ENCODE results near the gene BBS2. TPM values are rescaled to one million over a fixed set of nuclear protein-coding genes. Genes with fewer than 3 reads are reported as not detected.

BBS2 gene
- total RNA-seq, 2 donors from 2014 or later, result 35.3 to 52.6 TPM

- peaks cover 4% of the 10 kb centered on the region for H3K4me1 Mint-ChIP-seq
- no peaks in the 10 kb centered on the region for H3K9me3 Mint-ChIP-seq
- Histone ChIP-seq H3K9me3 (ENCODE audit: control insufficient read depth, low read length) (no peaks in the 10 kb centered on the region), H3K4me3 (ENCODE audit: low read length) (no peak overlapping the region), H3K27me3 (ENCODE audit: control insufficient read depth, insufficient read depth, low read length, poor library complexity, severe bottlenecking) (no peaks in the 10 kb centered on the region), H3K36me3 (ENCODE audit: control insufficient read depth, insufficient read depth, low read length) (peaks cover 86% of the 10 kb centered on the region), H3K27ac (ENCODE audit: low read depth, low read length) (no peak overlapping the region), H3K4me1 (ENCODE audit: control insufficient read depth, insufficient read depth, low read length) (peaks cover 5% of the 10 kb centered on the region), H3K9ac (ENCODE audit: extremely low read depth, low read length, poor library complexity, severe bottlenecking) (no peak overlapping the region)
- 100% methylated on average over 6 of the region's 6 CpGs for WGBS, 2 experiments (ENCODE audit: insufficient coverage in 1 of 2, insufficient read length in 1 of 2)
- H3K27me3 Mint-ChIP-seq (ENCODE audit: insufficient read depth), result no peaks in the 10 kb centered on the region
- peaks cover 71% of the 10 kb centered on the region for H3K36me3 Mint-ChIP-seq (ENCODE audit: low read depth)
- H3K4me3 Mint-ChIP-seq, result no peak overlapping the region
- DNase-seq, result no peak
- H3K27ac Mint-ChIP-seq, result no peak overlapping the region
- TF ChIP-seq CTCF (conservative IDR thresholded peaks at IDR 0.05), result no peak
Observed at GRCh38 chr16:56463153-56463552, 56.7 kb downstream of the BBS2 start.

GRCh38 chr16:56462064-56462796, 57.6 kb downstream of the BBS2 start:
- Mint-ChIP-seq H3K4me1 (peaks cover 4% of the 10 kb centered on the region), H3K4me3 (no peak overlapping the region), H3K36me3 (ENCODE audit: low read depth) (peaks cover 71% of the 10 kb centered on the region), H3K9me3 (no peaks in the 10 kb centered on the region), H3K27me3 (ENCODE audit: insufficient read depth) (no peaks in the 10 kb centered on the region), H3K27ac (no peak overlapping the region)
- Histone ChIP-seq H3K36me3 (ENCODE audit: control insufficient read depth, insufficient read depth, low read length) (peaks cover 81% of the 10 kb centered on the region), H3K9me3 (ENCODE audit: control insufficient read depth, low read length) (no peaks in the 10 kb centered on the region), H3K4me3 (ENCODE audit: low read length) (no peak overlapping the region), H3K27me3 (ENCODE audit: control insufficient read depth, insufficient read depth, low read length, poor library complexity, severe bottlenecking) (no peaks in the 10 kb centered on the region), H3K27ac (ENCODE audit: low read depth, low read length) (no peak overlapping the region), H3K9ac (ENCODE audit: extremely low read depth, low read length, poor library complexity, severe bottlenecking) (no peak overlapping the region), H3K4me1 (ENCODE audit: control insufficient read depth, insufficient read depth, low read length) (peaks cover 5% of the 10 kb centered on the region)
- 85 to 97% methylated on average over 3 of the region's 3 CpGs for WGBS, 2 experiments (ENCODE audit: insufficient coverage in 1 of 2, insufficient read length in 1 of 2)
- no peak for TF ChIP-seq CTCF (conservative IDR thresholded peaks at IDR 0.05)
- DNase-seq, result no peak

GRCh38 chr16:56460101-56460500, 59.7 kb downstream of the BBS2 start:
- Histone ChIP-seq H3K9ac (ENCODE audit: extremely low read depth, low read length, poor library complexity, severe bottlenecking) (no peak overlapping the region), H3K9me3 (ENCODE audit: control insufficient read depth, low read length) (no peaks in the 10 kb centered on the region), H3K4me1 (ENCODE audit: control insufficient read depth, insufficient read depth, low read length) (peaks cover 5% of the 10 kb centered on the region), H3K27me3 (ENCODE audit: control insufficient read depth, insufficient read depth, low read length, poor library complexity, severe bottlenecking) (no peaks in the 10 kb centered on the region), H3K27ac (ENCODE audit: low read depth, low read length) (no peak overlapping the region), H3K36me3 (ENCODE audit: control insufficient read depth, insufficient read depth, low read length) (peaks cover 81% of the 10 kb centered on the region), H3K4me3 (ENCODE audit: low read length) (no peak overlapping the region)
- Mint-ChIP-seq H3K27me3 (ENCODE audit: insufficient read depth) (no peaks in the 10 kb centered on the region), H3K36me3 (ENCODE audit: low read depth) (peaks cover 69% of the 10 kb centered on the region), H3K4me3 (no peak overlapping the region), H3K4me1 (peaks cover 4% of the 10 kb centered on the region), H3K27ac (no peak overlapping the region), H3K9me3 (no peaks in the 10 kb centered on the region)
- WGBS, 2 experiments (ENCODE audit: insufficient coverage in 1 of 2, insufficient read length in 1 of 2), result 79% methylated on average over 2 of the region's 2 CpGs; no CpG with 5 or more reads in 1 of the 2 experiments
- TF ChIP-seq CTCF (conservative IDR thresholded peaks at IDR 0.05), result no peak
- no peak for DNase-seq
